ENCODE measurements around the gene AP2A1.

AP2A1 gene

GRCh38 chr19:49830766-49831165 is 64.0 kb downstream of the AP2A1 start:
- Mint-ChIP-seq H3K27ac (no peak overlapping the region), H3K9me3 (no peaks in the 10 kb centered on the region), H3K4me3 (no peak overlapping the region), H3K27me3 (no peaks in the 10 kb centered on the region), H3K36me3 (peaks cover 3% of the 10 kb centered on the region), H3K4me1 (no peaks in the 10 kb centered on the region)

- no peaks in the 10 kb centered on the region for H3K9me3 Mint-ChIP-seq
- no peak overlapping the region for H3K27ac Mint-ChIP-seq
- H3K4me3 Mint-ChIP-seq, result no peak overlapping the region
- H3K27me3 Mint-ChIP-seq, result no peaks in the 10 kb centered on the region
- peaks cover 3% of the 10 kb centered on the region for H3K36me3 Mint-ChIP-seq
- H3K4me1 Mint-ChIP-seq, result no peaks in the 10 kb centered on the region
These were observed 64.8 kb downstream of the AP2A1 start for GRCh38 chr19:49831592-49831991.

- H3K27ac Mint-ChIP-seq, result no peak overlapping the region
- H3K4me3 Mint-ChIP-seq, result no peak overlapping the region
- no peaks in the 10 kb centered on the region for H3K27me3 Mint-ChIP-seq
- H3K36me3 Mint-ChIP-seq, result peaks cover 7% of the 10 kb centered on the region
- no peaks in the 10 kb centered on the region for H3K9me3 Mint-ChIP-seq
- no peaks in the 10 kb centered on the region for H3K4me1 Mint-ChIP-seq
These were observed 65.8 kb downstream of the AP2A1 start for GRCh38 chr19:49832556-49832955.

GRCh38 chr19:49833599-49833998 is 66.8 kb downstream of the AP2A1 start:
- Mint-ChIP-seq H3K4me3 (no peak overlapping the region), H3K4me1 (no peaks in the 10 kb centered on the region), H3K27me3 (no peaks in the 10 kb centered on the region), H3K36me3 (peaks cover 11% of the 10 kb centered on the region), H3K9me3 (no peaks in the 10 kb centered on the region), H3K27ac (no peak overlapping the region)

- Mint-ChIP-seq H3K4me3 (no peak overlapping the region), H3K9me3 (no peaks in the 10 kb centered on the region), H3K27ac (no peak overlapping the region), H3K27me3 (no peaks in the 10 kb centered on the region), H3K4me1 (no peaks in the 10 kb centered on the region), H3K36me3 (peaks cover 16% of the 10 kb centered on the region)
These were observed 68.8 kb downstream of the AP2A1 start for GRCh38 chr19:49835562-49835961.

GRCh38 chr19:49836176-49837008 is 69.6 kb downstream of the AP2A1 start:
- peaks cover 16% of the 10 kb centered on the region for H3K36me3 Mint-ChIP-seq
- H3K4me1 Mint-ChIP-seq, result no peaks in the 10 kb centered on the region
- H3K27ac Mint-ChIP-seq, result no peak overlapping the region
- H3K27me3 Mint-ChIP-seq, result no peaks in the 10 kb centered on the region
- H3K4me3 Mint-ChIP-seq, result no peak overlapping the region
- H3K9me3 Mint-ChIP-seq, result no peaks in the 10 kb centered on the region

GRCh38 chr19:49837009-49837310 is 70.2 kb downstream of the AP2A1 start:
- Mint-ChIP-seq H3K4me1 (no peaks in the 10 kb centered on the region), H3K27ac (no peak overlapping the region), H3K36me3 (peaks cover 16% of the 10 kb centered on the region), H3K27me3 (no peaks in the 10 kb centered on the region), H3K9me3 (no peaks in the 10 kb centered on the region), H3K4me3 (no peak overlapping the region)

- Mint-ChIP-seq H3K4me1 (no peaks in the 10 kb centered on the region), H3K4me3 (no peak overlapping the region), H3K27ac (no peak overlapping the region), H3K36me3 (peaks cover 16% of the 10 kb centered on the region), H3K27me3 (no peaks in the 10 kb centered on the region), H3K9me3 (no peaks in the 10 kb centered on the region)
These were observed 70.6 kb downstream of the AP2A1 start for GRCh38 chr19:49837425-49837824.

GRCh38 chr19:49838885-49839588 is 72.2 kb downstream of the AP2A1 start:
- H3K36me3 Mint-ChIP-seq, result peaks cover 16% of the 10 kb centered on the region
- H3K27ac Mint-ChIP-seq, result no peak overlapping the region
- no peaks in the 10 kb centered on the region for H3K27me3 Mint-ChIP-seq
- no peaks in the 10 kb centered on the region for H3K4me1 Mint-ChIP-seq
- no peak overlapping the region for H3K4me3 Mint-ChIP-seq
- no peaks in the 10 kb centered on the region for H3K9me3 Mint-ChIP-seq

- Mint-ChIP-seq H3K9me3 (no peaks in the 10 kb centered on the region), H3K27me3 (no peaks in the 10 kb centered on the region), H3K4me3 (no peak overlapping the region), H3K27ac (no peak overlapping the region), H3K36me3 (peaks cover 15% of the 10 kb centered on the region), H3K4me1 (no peaks in the 10 kb centered on the region)
These were observed 72.9 kb downstream of the AP2A1 start for GRCh38 chr19:49839713-49840112.

GRCh38 chr19:49840321-49840720 is 73.5 kb downstream of the AP2A1 start:
- H3K27ac Mint-ChIP-seq, result no peak overlapping the region

GRCh38 chr19:49840736-49841249 is 74.0 kb downstream of the AP2A1 start:
- H3K4me1 Mint-ChIP-seq, result no peaks in the 10 kb centered on the region
- peaks cover 13% of the 10 kb centered on the region for H3K36me3 Mint-ChIP-seq
- no peaks in the 10 kb centered on the region for H3K27me3 Mint-ChIP-seq
- no peaks in the 10 kb centered on the region for H3K9me3 Mint-ChIP-seq
- H3K27ac Mint-ChIP-seq, result no peak overlapping the region
- H3K4me3 Mint-ChIP-seq, result no peak overlapping the region

More at GRCh38 chr19:49840321-49840720, 73.5 kb downstream of the AP2A1 start:
- Mint-ChIP-seq H3K36me3 (peaks cover 13% of the 10 kb centered on the region), H3K4me1 (no peaks in the 10 kb centered on the region), H3K4me3 (no peak overlapping the region), H3K9me3 (no peaks in the 10 kb centered on the region), H3K27me3 (no peaks in the 10 kb centered on the region)

GRCh38 chr19:49843265-49843664 is 76.5 kb downstream of the AP2A1 start:
- Mint-ChIP-seq H3K9me3 (no peaks in the 10 kb centered on the region), H3K27me3 (no peaks in the 10 kb centered on the region), H3K4me3 (no peak overlapping the region), H3K36me3 (peaks cover 8% of the 10 kb centered on the region), H3K27ac (no peak overlapping the region), H3K4me1 (peaks cover 3% of the 10 kb centered on the region)

- Mint-ChIP-seq H3K9me3 (peaks cover 5% of the 10 kb centered on the region), H3K4me3 (no peak overlapping the region)
These were observed 77.6 kb downstream of the AP2A1 start for GRCh38 chr19:49844138-49845095.

GRCh38 chr19:49845414-49845813 is 78.6 kb downstream of the AP2A1 start:
- H3K4me3 Mint-ChIP-seq, result no peak overlapping the region
- peaks cover 21% of the 10 kb centered on the region for H3K4me1 Mint-ChIP-seq
- no peak overlapping the region for H3K27ac Mint-ChIP-seq
- no peaks in the 10 kb centered on the region for H3K27me3 Mint-ChIP-seq
- H3K36me3 Mint-ChIP-seq, result no peaks in the 10 kb centered on the region
- H3K9me3 Mint-ChIP-seq, result peaks cover 5% of the 10 kb centered on the region

More at GRCh38 chr19:49844138-49845095, 77.6 kb downstream of the AP2A1 start:
- H3K27ac Mint-ChIP-seq, result no peak overlapping the region
- H3K4me1 Mint-ChIP-seq, result peaks cover 13% of the 10 kb centered on the region
- H3K36me3 Mint-ChIP-seq, result no peaks in the 10 kb centered on the region
- no peaks in the 10 kb centered on the region for H3K27me3 Mint-ChIP-seq

Data from activated naive CD4-positive, alpha-beta T cell treated with anti-CD3 and anti-CD28 coated beads, Interleukin-2, amount 50 U/mL, for 24 hours (primary cell).